ENCODE measurements around the gene RIMKLA. TPM values are rescaled to one million over a fixed set of nuclear protein-coding genes. Genes with fewer than 3 reads are reported as not detected.

RIMKLA gene
- total RNA-seq, 1 donor from 2014 or later = 0.07 TPM

DNA sequence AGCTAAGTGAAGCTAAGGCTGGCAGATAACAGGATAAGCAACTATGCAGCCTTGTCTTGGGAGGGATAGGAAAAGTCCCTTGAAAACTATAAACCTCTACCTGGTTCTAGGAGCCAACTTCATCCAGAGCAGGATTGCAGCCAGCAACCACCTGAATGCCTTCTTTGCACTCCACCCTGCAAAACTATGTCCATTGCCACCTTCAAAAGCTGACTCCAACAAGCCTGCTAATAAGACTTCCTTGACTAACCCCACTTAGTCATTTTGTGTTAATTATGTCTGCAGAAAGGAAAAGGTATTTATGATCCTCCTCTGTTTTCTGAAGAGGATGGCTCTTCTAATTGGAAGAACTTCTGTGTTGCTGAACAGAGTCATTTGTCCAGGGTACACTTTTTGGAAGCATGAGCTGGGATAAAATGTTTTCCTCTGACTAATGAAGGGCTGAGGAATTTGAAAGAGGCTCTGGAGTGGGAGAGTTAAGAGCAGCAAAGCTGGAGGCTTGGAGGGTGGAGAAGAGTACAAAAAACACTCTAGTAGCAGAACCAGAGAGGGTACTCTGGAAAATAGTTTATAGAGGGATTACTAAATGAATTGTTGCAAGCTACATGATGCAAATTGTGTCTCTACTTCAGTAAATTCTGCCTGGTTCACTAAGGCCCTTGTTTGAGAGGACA, 9.6 kb upstream of the RIMKLA start:
- no peak for DNase-seq (ENCODE audit: low read depth, low spot score)

DNA sequence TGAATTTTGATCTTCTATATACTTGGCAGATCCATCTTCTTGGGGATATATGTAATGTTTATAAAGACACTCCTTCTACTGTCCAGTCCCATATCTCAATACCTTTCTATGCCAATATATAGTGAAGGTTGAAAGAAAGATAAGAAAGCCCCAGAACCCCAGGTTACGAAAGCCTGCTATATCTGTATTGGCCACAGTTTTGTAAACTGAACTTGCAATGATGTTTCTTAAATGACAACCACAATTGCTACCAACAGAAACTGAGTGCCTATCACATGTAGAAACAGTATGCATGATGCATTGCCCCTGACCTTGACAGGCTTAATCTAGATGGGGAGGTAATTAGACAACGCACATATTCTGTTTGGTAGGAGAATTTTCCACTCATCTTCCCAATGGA, 7.8 kb upstream of the RIMKLA start:
- DNase-seq (ENCODE audit: low read depth, low spot score) = no peak

DNA sequence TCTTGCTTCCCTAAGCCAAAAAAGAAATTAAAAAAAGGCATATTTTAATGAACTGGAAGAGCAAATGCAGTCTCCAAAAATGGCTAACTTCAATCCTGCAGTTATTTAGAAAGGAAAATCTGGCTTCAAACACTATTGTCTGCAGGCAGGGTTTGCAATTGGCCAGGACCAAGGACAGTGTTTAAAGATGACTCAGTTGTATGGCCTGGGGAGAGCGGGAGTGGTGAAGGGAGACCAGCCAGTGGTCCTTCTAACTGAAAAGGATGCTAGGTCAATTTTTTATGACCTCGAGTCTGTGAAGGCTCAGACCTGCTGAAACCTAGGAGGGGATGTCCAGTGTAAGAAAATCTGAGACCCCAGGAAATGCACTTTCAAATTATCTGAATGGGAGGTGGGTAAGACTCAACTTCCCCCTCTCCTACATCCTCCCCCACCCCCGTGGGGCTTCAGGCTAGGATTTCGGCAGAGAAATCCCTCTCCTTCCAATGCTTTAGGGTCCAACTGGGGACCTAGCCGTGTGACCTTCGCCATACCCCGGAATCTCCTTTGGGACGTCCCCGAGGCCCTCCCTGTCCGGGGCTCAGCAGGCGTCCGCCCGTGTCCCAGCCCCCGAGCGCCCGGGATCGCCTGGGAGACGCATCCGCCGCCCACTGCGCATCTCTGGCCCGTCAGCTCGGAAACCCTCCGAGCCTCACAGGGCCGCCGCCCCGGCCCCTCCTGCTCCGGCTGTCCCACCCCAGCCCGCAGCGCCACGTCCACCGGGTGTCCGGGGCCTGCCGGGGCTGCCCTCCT, 602 bp upstream of the RIMKLA start:
- DNase-seq (ENCODE audit: low read depth, low spot score) = no peak

DNA sequence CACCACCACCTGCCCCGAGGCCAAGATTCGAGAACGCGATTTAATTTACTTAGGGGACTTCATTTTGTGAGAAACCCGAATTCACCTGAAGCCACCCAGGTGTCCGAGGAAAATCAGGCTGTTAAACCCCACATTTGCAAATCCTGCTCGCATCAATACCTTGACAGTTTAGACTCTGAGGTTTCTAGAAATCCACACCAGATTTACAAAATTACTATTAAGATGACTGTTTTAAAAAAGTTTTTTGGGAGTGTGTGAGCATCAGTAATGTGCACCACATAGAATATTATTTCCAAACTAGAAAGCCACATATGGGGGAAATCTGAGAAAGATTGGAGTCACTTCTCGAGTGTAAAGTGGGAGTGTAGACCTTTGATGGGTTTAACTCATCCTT, 685 bp downstream of the RIMKLA start:
- DNase-seq (ENCODE audit: low read depth, low spot score) = no peak

DNA sequence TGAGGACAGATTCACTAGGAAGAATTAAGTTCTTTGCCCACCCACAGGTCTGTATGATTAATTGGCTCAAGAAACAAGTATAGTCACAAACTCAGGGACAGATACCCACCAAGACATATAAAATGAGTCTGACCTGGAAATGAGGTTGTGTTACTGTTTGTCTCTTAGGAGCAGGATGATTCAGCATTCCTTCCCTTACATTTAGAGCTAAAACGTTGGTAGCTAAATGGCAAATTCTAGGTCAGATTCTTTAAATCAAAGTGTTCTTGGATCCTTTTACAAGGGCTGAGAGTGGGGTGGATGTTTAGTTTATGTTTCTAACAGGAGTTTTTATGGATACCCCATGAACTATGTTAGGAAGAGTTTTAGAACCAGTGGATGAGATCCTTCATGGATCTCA, 4.7 kb downstream of the RIMKLA start:
- DNase-seq (ENCODE audit: low read depth, low spot score) = no peak

DNA sequence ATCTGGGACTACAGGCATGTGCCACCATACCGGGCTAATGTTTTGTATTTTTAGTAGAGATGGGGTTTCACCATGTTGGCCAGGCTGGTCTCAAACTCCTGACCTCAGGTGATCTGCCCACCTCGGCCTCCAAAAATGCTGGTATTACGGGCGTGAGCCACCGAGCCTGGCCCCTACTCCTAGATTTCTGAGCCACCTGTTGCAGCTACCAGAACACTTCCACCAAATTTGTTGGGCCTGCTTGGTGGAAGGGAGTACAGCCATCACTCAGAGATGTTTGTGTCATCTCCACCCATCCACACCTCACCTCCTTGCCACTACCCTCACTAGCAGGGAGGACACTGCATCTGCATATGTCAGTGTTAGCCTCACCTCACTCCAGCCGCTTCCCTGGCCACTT, 5.5 kb downstream of the RIMKLA start:
- DNase-seq (ENCODE audit: low read depth, low spot score) = no peak

DNA sequence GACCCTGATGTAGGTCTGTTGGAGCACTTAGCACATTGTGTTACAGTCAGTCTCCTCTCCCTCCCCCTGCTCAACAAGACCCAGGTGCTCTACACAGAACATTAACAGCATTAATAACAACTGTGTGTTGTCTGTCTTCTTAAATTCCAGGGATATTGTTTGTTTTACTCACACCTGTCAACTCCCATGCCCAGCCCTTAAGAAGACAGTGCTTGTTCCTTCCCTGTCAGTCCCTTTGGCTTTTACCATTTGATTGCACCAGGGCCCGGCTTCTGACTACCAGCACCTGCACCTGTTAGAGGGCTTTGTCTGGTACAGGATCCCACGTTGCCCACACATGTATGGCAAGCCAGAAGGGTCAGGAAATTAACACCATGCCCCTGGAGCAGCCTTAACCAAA, 11.7 kb downstream of the RIMKLA start:
- no peak for DNase-seq (ENCODE audit: low read depth, low spot score)

DNA sequence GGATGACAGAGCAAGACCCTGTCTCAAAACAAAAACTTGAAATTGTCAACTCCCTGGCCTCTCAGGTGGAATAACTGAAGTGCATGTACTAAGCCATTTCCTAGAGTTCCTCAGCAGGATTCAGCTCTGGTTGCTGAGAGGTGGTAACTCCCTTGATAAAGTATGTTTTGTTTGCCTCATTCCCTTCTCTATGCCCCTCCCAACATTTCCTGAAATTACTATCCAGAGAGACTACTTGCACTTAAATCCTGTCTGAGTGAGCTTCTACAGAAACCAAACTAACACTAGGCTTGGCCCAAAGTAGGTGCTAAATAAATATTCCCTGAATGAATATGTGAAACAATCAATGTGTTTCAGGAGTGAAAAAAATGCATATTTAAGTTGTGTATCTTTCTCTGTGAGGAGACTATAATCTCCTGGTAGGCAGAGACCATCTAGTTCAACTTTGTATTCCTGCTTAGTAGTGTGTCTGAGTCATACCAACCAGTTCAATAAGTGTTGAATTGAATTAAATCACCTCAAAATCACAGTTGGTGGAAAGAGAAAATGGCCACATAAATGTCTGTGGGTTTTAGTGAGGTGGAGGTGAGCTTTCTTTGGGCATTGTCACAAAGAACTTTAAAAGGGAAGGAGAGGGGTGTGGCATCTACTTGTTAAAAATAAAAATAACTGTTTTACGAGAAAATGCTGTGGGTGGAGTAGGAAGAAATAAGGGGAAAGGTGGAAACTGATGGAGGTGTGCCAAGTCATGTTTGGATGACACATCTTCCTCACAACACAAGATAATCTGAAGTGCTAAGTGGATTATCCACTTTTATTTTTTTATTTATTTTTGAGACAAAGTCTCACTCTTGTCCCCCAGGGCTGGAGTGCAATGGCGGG, 12.6 kb downstream of the RIMKLA start:
- no peak for DNase-seq (ENCODE audit: low read depth, low spot score)

DNA sequence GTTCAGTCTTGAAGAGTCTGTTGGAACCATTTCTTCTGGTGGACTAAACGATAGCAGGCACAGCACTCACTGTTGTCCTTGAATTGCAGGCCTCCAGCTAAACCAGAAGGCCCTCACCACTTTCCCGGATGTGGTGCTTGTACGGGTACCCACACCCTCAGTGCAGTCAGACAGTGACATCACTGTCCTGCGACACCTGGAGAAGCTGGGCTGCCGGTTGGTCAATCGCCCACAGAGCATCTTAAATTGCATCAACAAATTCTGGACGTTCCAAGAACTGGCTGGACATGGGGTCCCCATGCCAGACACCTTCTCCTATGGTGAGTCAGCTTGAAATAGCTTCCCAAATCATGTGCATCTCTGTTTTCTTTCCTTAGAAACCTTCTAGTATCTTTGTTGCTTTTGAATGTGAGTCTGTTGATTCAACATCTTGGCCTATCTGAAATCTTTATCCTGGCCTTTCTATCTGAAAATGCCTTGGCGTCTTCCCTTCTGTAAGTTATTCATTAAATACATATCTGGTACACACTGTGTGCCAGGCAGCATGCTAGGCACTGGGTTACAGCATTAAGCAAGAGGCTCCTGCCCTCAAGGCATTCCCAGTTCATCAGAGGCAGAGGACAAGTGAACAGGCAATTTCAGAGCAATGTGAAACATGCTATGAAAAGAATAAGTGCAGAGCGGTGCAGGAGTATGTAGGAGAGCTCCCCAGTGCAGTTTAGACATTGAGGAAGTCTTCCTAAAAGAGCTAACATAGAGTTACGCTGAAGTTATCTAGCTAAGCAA, 18.9 kb downstream of the RIMKLA start:
- DNase-seq (ENCODE audit: low read depth, low spot score) = no peak

DNA sequence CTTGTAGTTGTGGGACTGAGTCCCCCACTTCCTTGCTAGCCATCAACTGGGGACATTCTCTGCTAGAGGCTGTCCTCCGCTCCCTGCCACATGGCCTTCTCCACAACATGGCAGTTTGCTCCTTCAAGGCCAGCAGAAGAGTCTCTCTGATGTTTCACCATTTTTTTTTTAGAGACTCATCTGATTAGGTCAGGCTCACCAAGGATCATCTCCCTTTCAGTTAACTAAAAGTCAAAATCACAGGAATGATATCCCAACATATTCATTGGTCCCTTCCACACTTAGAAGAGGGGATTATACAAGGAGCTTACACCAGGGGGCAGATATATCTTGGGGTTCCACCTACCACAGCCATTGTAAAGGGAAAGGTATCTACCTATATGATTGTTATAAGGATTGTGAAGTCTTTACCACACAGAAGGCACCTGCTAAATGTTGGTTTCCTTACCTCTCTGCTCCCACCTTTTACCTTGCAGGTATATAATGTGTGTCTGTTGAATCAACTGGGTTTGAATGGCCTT, 23.3 kb downstream of the RIMKLA start:
- DNase-seq (ENCODE audit: low read depth, low spot score) = no peak

DNA sequence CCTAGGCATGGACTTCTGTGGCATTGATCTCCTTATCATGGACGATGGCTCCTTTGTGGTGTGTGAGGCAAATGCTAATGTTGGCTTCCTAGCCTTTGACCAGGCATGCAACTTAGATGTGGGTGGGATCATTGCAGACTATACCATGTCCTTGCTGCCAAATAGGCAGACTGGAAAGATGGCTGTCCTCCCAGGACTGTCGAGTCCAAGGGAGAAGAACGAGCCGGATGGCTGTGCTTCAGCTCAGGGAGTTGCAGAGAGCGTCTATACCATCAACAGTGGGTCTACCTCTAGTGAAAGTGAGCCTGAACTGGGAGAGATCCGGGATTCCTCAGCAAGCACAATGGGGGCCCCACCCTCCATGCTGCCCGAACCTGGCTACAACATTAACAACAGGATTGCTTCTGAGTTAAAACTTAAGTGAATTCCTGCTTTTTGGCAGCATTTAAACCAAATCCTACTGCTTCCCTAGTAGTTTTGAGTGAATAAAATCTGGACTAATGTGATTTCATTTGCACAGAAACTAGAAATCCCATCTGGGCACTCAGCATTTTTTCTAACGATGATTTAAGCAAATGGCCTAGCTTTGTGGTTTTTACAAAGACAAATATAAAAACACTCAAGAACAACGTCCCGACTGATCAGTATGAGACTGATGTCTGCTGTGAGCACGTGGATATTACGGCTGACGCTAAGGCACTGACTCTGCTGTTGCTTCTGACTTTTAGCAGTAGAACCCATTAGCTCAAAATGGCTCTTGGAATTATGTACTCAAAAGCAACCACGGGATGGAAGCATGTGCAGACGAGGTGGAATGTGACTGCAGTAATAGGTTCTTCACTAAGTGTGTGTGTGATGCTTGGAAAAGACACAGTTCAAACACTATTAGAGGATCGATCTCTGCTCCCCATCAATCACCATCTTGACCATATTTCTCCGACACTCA, 34.2 kb downstream of the RIMKLA start:
- DNase-seq (ENCODE audit: low read depth, low spot score) = no peak

DNA sequence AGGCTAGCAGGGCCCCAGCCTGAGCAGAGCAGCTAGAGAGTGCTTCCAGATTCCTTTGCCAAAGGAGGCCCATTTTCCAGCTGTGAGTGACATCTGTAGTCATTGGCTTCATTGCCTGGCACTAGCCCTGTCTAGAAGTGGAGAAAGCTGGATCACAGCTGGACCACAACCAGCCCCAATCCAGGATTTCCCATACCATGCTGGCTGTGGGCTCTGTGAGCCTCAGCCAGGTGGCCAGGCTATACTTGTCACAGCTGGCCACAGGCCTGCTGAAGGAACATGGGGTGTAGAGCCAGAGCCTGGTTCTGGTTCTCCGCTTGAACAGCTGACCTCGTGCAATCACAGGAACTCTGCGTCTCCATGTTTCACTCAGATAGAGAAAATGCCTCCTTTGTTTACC, 36.6 kb downstream of the RIMKLA start:
- DNase-seq (ENCODE audit: low read depth, low spot score) = no peak

DNA sequence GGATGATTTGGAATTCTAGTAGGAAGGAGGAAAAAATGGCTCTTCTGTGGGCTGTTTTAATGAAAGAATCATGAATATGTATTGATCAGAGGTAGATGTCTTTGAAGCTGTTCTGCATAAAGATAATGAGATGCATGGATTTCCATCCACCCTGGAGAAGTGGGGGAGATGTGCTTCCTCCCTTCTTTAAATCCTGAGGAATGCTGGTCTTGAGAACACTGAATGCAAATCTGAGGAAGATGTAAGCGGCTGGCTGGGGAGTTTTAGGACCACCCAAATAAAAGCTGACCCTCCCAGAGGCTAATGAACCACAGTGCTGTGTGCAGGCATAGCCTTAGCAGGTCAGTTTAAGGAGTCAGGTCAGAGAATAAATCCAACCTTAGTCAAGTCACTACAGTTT, 37.9 kb downstream of the RIMKLA start:
- DNase-seq (ENCODE audit: low read depth, low spot score) = no peak

DNA sequence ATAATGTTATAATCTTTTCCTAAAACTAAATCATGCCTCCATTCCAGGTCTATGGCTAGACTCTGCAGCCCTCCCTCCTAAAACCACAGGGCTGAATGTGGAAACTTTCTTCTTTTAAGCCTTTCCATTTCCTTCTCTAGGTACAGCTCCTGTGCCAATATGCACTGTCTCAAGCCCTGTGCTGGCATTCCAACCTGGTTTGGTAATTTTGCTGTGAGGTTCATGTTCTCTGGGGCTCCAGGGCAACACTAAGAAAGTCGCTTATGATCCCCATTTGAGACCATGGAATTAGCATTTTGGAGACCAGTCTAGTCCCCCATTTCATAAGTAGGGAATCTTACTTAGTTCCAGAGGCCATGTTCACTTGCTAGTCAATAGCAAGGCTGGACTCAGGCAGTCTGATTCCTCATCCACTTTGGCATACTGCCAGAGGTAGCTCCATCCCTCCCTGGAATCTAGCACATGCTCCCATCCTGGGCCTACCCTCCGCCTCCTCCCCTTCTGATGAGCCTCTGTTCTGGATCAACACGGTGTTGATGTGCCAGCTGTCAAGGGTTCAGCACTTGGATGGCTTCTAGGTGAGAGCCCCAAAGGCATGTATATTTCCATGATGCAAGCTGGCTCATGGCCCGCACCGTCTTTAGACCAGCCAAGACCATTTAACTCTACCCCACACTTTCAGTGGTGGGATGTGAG, 38.7 kb downstream of the RIMKLA start:
- no peak for DNase-seq (ENCODE audit: low read depth, low spot score)

DNA sequence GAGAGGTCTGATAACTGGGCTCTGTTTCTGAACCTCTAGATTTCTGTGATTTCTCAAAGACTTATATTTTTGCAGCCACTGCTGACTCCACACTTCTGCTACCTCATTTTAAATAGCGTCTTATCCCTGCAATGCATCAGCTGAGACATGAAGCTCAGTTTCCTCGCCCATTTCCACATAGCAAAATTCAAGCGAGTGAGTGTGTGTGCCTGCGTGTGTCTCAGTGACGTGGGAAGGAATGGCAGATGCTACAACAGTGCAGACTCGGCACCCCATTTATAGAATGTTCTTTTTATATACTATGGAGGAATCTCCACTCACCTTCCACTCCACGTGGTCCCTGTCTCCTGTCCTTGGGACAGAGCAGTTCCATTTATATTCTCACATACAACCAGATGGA, 39.5 kb downstream of the RIMKLA start:
- DNase-seq (ENCODE audit: low read depth, low spot score) = no peak

DNA sequence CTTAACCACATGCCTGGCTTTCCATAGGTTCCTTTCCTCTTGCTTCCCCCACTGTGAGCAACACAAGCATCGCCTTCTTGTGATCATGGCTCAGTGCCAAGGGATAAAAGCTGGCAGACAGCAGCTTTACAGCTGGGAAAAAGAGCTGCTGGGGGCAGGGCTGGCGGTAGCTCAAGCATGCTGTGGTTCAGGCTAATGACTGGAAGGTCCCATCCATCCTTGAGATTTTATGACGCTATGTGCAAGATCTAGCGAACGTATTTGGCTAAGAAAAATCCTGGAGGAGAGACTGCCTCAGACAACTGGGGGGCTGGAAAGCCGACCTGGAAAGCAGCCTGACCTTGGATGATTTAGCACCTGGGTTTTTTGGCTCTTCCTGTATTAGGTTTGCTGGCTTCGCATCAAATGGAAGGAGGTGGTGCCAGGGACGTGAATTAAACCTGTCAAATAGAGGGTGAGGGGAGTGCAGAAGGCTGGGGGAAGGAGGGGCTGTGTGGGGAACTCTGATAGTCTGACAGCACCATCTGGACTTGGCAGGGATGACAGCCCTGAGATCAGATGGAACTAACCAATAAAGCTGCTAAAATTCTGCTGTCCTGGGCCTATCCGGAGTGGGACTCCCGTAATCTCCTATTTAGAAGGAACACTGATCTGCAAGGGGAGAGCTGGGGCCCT, 40.5 kb downstream of the RIMKLA start:
- DNase-seq (ENCODE audit: low read depth, low spot score) = peak; percentile 33

DNA sequence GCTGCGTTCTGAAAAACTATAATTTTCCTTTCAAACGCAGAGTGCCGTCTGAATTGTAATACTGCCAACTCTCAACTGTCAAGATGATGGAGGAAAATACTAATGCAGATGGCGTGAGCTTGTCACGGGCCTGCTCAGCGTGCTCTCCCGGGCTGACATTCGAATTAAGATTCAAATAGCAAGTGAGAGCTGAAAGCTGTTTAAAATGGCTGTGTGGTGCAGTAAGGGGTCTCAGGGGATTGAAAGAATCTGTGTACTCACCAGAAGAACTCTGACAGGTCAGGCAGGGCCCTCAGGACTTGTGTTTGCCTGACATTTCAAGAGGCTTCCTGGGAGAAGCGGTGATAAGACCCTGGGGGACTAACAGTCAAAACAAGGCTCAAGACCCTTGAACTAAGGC, 42.1 kb downstream of the RIMKLA start:
- DNase-seq (ENCODE audit: low read depth, low spot score) = no peak

DNA sequence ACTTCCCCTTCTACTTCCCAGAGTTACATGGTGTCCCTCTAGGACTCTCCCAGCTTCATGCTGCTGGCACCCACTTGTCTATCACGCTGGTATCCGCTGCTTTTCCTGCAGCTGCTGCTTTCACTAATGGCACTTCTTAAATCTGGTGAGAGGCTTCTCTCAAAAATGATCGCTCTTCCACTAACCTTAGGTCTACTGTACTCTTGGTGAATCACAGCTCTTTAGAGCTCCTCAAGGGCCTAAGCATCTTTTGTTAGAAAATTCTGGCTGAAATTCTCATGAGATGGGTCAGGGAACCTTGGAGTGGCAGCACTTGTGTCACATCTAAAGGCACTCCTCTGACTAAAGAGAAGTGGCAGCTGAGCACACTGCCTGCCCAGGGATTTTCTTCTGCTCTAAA, 43.1 kb downstream of the RIMKLA start:
- DNase-seq (ENCODE audit: low read depth, low spot score) = no peak

DNA sequence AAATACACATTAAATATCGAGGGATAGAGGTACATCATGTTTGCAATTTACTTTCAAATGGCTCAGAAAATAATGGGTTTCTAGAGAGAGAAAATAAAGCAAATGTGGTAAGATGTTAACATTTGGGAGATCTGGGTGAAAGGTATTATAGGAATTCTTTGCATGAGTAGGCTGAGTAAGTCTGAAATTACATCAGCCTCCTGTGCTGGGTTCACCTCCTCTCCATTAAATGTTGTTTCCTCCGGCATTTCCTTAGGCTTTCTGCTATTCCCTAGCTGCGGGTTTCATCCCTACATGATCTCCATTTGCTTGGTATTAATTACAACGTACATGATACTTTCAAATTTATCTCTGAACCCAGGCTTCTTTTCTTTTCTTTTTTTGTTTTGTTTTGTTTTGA, 43.6 kb downstream of the RIMKLA start:
- DNase-seq (ENCODE audit: low read depth, low spot score) = no peak
